GM23338 (cell line): ENCODE measurements around the gene MAFB. TPM values are rescaled to one million over a fixed set of nuclear protein-coding genes. Genes with fewer than 3 reads are reported as not detected.

Source experiments
- ATAC-seq: fragments of 200-7000 bp; cut with Tn5 transposase; 3 replicates; pipeline ENCODE4 v1.9.1; 2020
- DNase-seq: peaks from one replicate; pipeline ENCODE4 v3.0.0-alpha.2; 2015; ENCODE audit warnings: low spot score
- H2AFZ ChIP-seq: fragments of 200-600 bp; sonication (generic); 2 replicates; pipeline ENCODE4 v1.8.0; 2016; ENCODE audit warnings: antibody characterized with exemption, mild to moderate bottlenecking, moderate library complexity
- H3F3A ChIP-seq: fragments of 200-600 bp; sonication (generic); replicated peaks from 2 replicates; pipeline ENCODE4 v1.8.0; 2017; ENCODE audit warnings: antibody characterized with exemption, mixed run types, low read depth
- H3K27ac ChIP-seq: fragments of 200-600 bp; sonication (generic); 2 replicates; pipeline ENCODE4 v1.6.1; 2016; ENCODE audit warnings: low read depth
- H3K27me3 ChIP-seq: fragments of 200-600 bp; sonication (generic); 2 replicates; pipeline ENCODE4 v1.8.0; 2016; ENCODE audit warnings: mild to moderate bottlenecking, mixed run types, moderate library complexity; ENCODE audit not compliant: insufficient read depth
- H3K36me3 ChIP-seq: fragments of 200-600 bp; sonication (generic); 2 replicates; pipeline ENCODE4 v1.8.0; 2016; ENCODE audit warnings: mild to moderate bottlenecking; ENCODE audit not compliant: insufficient read depth
- H3K4me1 ChIP-seq: fragments of 200-600 bp; sonication (generic); 2 replicates; pipeline ENCODE4 v1.8.0; 2016; ENCODE audit warnings: mild to moderate bottlenecking, moderate library complexity; ENCODE audit not compliant: insufficient read depth
- H3K4me2 ChIP-seq: fragments of 200-600 bp; sonication (generic); 2 replicates; pipeline ENCODE4 v1.7.1; 2017; ENCODE audit warnings: mixed run types
- H3K4me3 ChIP-seq: fragments of 200-600 bp; sonication (generic); 2 replicates; pipeline ENCODE4 v1.6.1; 2016; ENCODE audit warnings: mixed run types
- H3K79me2 ChIP-seq: fragments of 200-600 bp; sonication (generic); replicated peaks from 2 replicates; pipeline ENCODE4 v1.8.0; 2017; ENCODE audit warnings: mild to moderate bottlenecking; ENCODE audit not compliant: insufficient read depth
- H3K9me2 ChIP-seq: fragments of 200-600 bp; sonication (generic); 2 replicates; pipeline ENCODE4 v1.8.0; 2017; ENCODE audit not compliant: insufficient read depth
- H4K20me1 ChIP-seq: fragments of 200-600 bp; sonication (generic); replicated peaks from 2 replicates; pipeline ENCODE4 v1.8.0; 2017; ENCODE audit warnings: mild to moderate bottlenecking; ENCODE audit not compliant: insufficient read depth
- H3K27ac Mint-ChIP-seq: 2 replicates; pipeline ENCODE4 v1.8.0; 2020; ENCODE audit warnings: inconsistent platforms, mild to moderate bottlenecking, moderate library complexity, mixed read lengths
- H3K27me3 Mint-ChIP-seq: 3 replicates; pipeline ENCODE4 v1.8.0; 2022; ENCODE audit warnings: low read depth, mild to moderate bottlenecking, moderate library complexity, mixed read lengths, inconsistent platforms; ENCODE audit not compliant: insufficient read depth, poor library complexity
- H3K36me3 Mint-ChIP-seq: 3 replicates; pipeline ENCODE4 v1.8.0; 2021; ENCODE audit warnings: low read depth, mild to moderate bottlenecking, inconsistent platforms, moderate library complexity, mixed read lengths
- H3K4me1 Mint-ChIP-seq: 3 replicates; pipeline ENCODE4 v1.8.0; 2020; ENCODE audit warnings: mild to moderate bottlenecking, inconsistent platforms, mixed read lengths
- H3K4me3 Mint-ChIP-seq: 3 replicates; pipeline ENCODE4 v1.8.0; 2021; ENCODE audit warnings: moderate library complexity, mild to moderate bottlenecking, inconsistent platforms, mixed read lengths
- H3K9me3 Mint-ChIP-seq: 3 replicates; pipeline ENCODE4 v1.8.0; 2020; ENCODE audit warnings: moderate library complexity, mild to moderate bottlenecking, inconsistent platforms, mixed read lengths
- CREB1 ChIP-seq: fragments of 250-450 bp; sonication (Bioruptor Pico); IDR thresholded peaks from 2 replicates; pipeline ENCODE4 v1.5.0; 2020; ENCODE audit warnings: low read depth, mild to moderate bottlenecking, moderate library complexity
- CTCF ChIP-seq, 2 experiments: fragments of 200-600 bp in 1 of 2; sonication (generic) in 1 of 2; conservative IDR thresholded peaks; 2 replicates each; pipeline versions ENCODE4 v1.5.1 to v1.6.1; 2016 to 2017; ENCODE audit warnings: antibody characterized with exemption in 2 of 2, low read depth in 2 of 2, mild to moderate bottlenecking in 2 of 2, moderate library complexity in 1 of 2
- ETS1 ChIP-seq: IDR thresholded peaks from 2 replicates; pipeline ENCODE4 v1.6.1; 2016; ENCODE audit warnings: antibody characterized with exemption
- EZH2 ChIP-seq: fragments of 200-600 bp; sonication (generic); IDR thresholded peaks from one replicate; pipeline ENCODE4 v1.8.0; 2017; ENCODE audit warnings: antibody characterized with exemption, mild to moderate bottlenecking, low read depth; ENCODE audit not compliant: unreplicated experiment
- EZH2phosphoT487 ChIP-seq: fragments of 200-600 bp; sonication (generic); IDR thresholded peaks from one replicate; pipeline ENCODE4 v1.8.1; 2018; ENCODE audit warnings: antibody characterized with exemption; ENCODE audit not compliant: unreplicated experiment
- JUNB ChIP-seq: IDR thresholded peaks from one replicate; pipeline ENCODE4 v1.6.1; 2016; ENCODE audit warnings: antibody characterized with exemption; ENCODE audit not compliant: unreplicated experiment
- NANOG ChIP-seq: IDR thresholded peaks from 2 replicates; pipeline ENCODE4 v1.6.1; 2016; ENCODE audit warnings: antibody characterized with exemption, borderline replicate concordance
- POLR2AphosphoS5 ChIP-seq: IDR thresholded peaks from 2 replicates; pipeline ENCODE4 v1.6.1; 2016; ENCODE audit warnings: antibody characterized with exemption, low read depth
- REST ChIP-seq: IDR thresholded peaks from one replicate; pipeline ENCODE4 v1.6.1; 2018; ENCODE audit warnings: antibody characterized with exemption; ENCODE audit not compliant: unreplicated experiment
- STAT1 ChIP-seq: IDR thresholded peaks from one replicate; pipeline ENCODE4 v1.6.1; 2016; ENCODE audit warnings: antibody characterized with exemption; ENCODE audit not compliant: unreplicated experiment
- ZNF114 ChIP-seq: fragments of 250-450 bp; sonication (Bioruptor Pico); IDR thresholded peaks from 2 replicates; pipeline ENCODE4 v1.5.0; 2020; ENCODE audit warnings: mild to moderate bottlenecking, moderate library complexity
- ZNF331 ChIP-seq: fragments of 250-450 bp; sonication (Bioruptor Pico); IDR thresholded peaks from 2 replicates; pipeline ENCODE4 v1.5.0; 2020; ENCODE audit warnings: low read depth, mild to moderate bottlenecking, moderate library complexity
- ZNF462 ChIP-seq: fragments of 250-450 bp; sonication (Bioruptor Pico); IDR thresholded peaks from 2 replicates; pipeline ENCODE4 v1.5.0; 2020; ENCODE audit warnings: mild to moderate bottlenecking, moderate library complexity
- polyA plus RNA-seq: library from polyadenylated mRNA; unstranded; fragments of >200 nt; fragmentation: Nextera tagmentation; extraction: Ambion mirVana; gene quantifications from 2 replicates; pipeline ENCODE4 v1.2.1, GENCODE V29; 2016
- total RNA-seq: library from RNA; depleted of rRNA; stranded (reverse); fragments of >200 nt; shearing (Covaris generic); gene quantifications from 2 replicates; pipeline ENCODE4 v1.2.3, GENCODE V29; 2014

The MAFB gene
- total and polyA plus RNA-seq, 2 experiments from 2014 or later: 1.6 to 2.3 TPM

GRCh38 chr20:40703975-40704530 lies 15.0 kb upstream of the MAFB start:
- DNase-seq (no peak), ATAC-seq (no peak)
- Histone ChIP-seq H4K20me1 (no peaks in the 10 kb centered on the region), H3K4me1 (no peaks in the 10 kb centered on the region), H3K27me3 (no peaks in the 10 kb centered on the region), H3K4me3 (no peak overlapping the region), H3K27ac (no peak overlapping the region), H3K4me2 (no peak overlapping the region), H2AFZ (no peak overlapping the region), H3K36me3 (no peaks in the 10 kb centered on the region), H3F3A (no peaks in the 10 kb centered on the region), H3K9me2 (no peaks in the 10 kb centered on the region), H3K79me2 (no peaks in the 10 kb centered on the region)
- Mint-ChIP-seq H3K4me3 (no peak overlapping the region), H3K9me3 (peaks cover 13% of the 10 kb centered on the region), H3K27me3 (peaks cover 1% of the 10 kb centered on the region), H3K27ac (no peak overlapping the region), H3K36me3 (peaks cover 3% of the 10 kb centered on the region; the same call in 1 of the 3 replicates), H3K4me1 (peaks cover 4% of the 10 kb centered on the region; the same call in 2 of the 3 replicates)
- TF ChIP-seq STAT1 (no peak), POLR2AphosphoS5 (no peak), REST (no peak), NANOG (no peak), EZH2phosphoT487 (no peak), ZNF331 (CRISPR knock-in tag) (no peak), JUNB (no peak), EZH2 (no peak), CREB1 (CRISPR knock-in tag) (no peak), CTCF (conservative IDR thresholded peaks at IDR 0.05; ENCODE audit: low read depth in 2 of 2) (no peak), ZNF462 (no peak), ETS1 (no peak), ZNF114 (no peak)
